ENCODE measurements around the gene RPS6KL1.

RPS6KL1 gene

DNA sequence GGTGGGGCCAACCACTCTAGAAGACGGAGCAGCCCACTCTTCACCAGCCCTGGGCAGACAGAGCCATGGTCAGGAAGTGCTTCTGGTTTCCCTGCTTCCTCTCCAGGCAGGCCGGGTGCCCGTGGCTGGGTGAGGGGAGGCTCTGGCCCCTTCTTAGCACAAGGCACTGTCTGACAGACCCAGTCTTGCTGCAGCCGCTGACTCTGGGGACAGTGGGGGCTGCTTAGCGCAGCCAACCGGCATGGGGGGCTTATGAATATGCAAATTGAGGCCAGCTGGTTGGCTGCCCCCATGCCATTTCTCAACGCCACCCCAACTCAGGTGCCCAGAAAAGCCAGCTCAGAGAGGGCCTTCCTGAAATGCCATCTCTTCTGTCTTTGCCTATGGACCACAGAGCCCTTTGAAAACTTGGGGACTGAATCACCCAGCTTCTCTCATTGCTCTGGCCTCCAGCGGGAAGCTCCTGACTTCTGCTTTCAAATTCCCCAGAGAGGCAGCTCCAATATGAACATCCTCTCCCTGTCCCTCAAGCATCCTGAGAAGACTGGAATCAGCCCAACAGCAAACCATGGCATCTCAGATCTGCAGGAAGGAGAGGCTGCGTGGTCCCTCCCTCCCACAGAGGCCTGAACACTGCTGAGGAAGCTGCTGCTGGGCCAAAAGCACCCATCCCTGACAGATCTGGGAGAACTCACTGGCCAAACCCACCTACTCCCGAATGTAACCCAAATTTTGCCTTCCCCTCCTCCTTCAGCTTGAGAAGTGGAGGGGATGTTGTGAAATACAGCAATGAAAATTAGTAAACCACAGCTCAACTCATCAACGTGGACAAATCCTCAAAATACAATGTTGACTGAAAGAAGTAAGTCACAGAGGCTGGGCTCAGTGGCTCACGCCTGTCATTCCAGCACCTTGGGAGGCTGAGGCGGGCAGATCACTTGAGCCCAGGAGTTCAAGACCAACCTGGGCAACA is 46.8 kb downstream of the RPS6KL1 start, which contains the start of gene PROX2:
PROX2 (minus strand) TSS at position 205 of the 973 bp plus-strand sequence. CDS start 12,311 bp downstream, outside the sequence.
- Histone ChIP-seq H3K79me2 (ENCODE audit: insufficient read depth, low read depth) (no peaks in the 10 kb centered on the region), H3K36me3 (ENCODE audit: insufficient read depth) (no peaks in the 10 kb centered on the region), H3K4me2 (no peak within 1 kb of the TSS), H4K20me1 (ENCODE audit: insufficient read depth) (no peaks in the 10 kb centered on the region), H3K4me1 (ENCODE audit: low read depth, poor library complexity, severe bottlenecking) (peaks cover 4% of the 10 kb centered on the region), H3K27me3 (ENCODE audit: insufficient read depth, low read depth) (no peaks in the 10 kb centered on the region), H2AFZ (ENCODE audit: low read depth) (no peak within 1 kb of the TSS), H3K27ac (no peak within 1 kb of the TSS), H3K4me3 (IDR thresholded peaks at IDR 0.05; ENCODE audit: insufficient read depth, low read depth, low read length) (no peak within 1 kb of the TSS), H3K9ac (no peak within 1 kb of the TSS)
- TF ChIP-seq, protein P1, sequence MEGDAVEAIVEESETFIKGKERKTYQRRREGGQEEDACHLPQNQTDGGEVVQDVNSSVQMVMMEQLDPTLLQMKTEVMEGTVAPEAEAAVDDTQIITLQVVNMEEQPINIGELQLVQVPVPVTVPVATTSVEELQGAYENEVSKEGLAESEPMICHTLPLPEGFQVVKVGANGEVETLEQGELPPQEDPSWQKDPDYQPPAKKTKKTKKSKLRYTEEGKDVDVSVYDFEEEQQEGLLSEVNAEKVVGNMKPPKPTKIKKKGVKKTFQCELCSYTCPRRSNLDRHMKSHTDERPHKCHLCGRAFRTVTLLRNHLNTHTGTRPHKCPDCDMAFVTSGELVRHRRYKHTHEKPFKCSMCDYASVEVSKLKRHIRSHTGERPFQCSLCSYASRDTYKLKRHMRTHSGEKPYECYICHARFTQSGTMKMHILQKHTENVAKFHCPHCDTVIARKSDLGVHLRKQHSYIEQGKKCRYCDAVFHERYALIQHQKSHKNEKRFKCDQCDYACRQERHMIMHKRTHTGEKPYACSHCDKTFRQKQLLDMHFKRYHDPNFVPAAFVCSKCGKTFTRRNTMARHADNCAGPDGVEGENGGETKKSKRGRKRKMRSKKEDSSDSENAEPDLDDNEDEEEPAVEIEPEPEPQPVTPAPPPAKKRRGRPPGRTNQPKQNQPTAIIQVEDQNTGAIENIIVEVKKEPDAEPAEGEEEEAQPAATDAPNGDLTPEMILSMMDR (conservative IDR thresholded peaks at IDR 0.05; ENCODE audit: low read depth, low read length), result no peak

DNA sequence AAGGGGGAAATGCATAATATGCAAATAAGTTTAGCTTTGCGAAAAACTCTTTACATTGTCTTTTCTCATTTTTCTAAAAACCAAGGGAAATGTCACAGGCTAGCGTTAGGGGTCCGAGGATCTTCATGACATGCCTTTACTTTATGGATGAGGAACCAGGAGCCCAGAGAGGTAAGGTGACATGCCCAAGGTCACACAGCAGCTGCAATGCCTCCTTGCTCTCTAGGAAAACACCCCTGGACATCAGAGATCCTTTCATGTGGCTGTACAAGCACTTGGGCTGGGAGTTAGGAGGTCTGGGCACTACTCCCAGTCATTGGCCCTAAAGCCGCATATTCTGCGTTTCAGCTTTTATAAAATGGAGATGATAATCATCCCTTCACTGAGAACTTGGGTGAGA is 47.9 kb downstream of the RPS6KL1 start:
- H3K27me3 ChIP-seq (ENCODE audit: insufficient read depth, low read depth), result no peaks in the 10 kb centered on the region
- H3K27ac ChIP-seq, result no peak overlapping the region
- no peaks in the 10 kb centered on the region for H3K79me2 ChIP-seq (ENCODE audit: insufficient read depth, low read depth)
- no peak overlapping the region for H3K4me3 ChIP-seq (IDR thresholded peaks at IDR 0.05; ENCODE audit: insufficient read depth, low read depth, low read length)
- H3K4me1 ChIP-seq (ENCODE audit: low read depth, poor library complexity, severe bottlenecking), result no peaks in the 10 kb centered on the region
- H3K36me3 ChIP-seq (ENCODE audit: insufficient read depth), result no peaks in the 10 kb centered on the region
- H3K4me2 ChIP-seq, result no peak overlapping the region
- TF ChIP-seq, protein P1 (conservative IDR thresholded peaks at IDR 0.05; ENCODE audit: low read depth, low read length), result no peak
- no peaks in the 10 kb centered on the region for H4K20me1 ChIP-seq (ENCODE audit: insufficient read depth)
- no peak overlapping the region for H2AFZ ChIP-seq (ENCODE audit: low read depth)
- no peak overlapping the region for H3K9ac ChIP-seq

GRCh38 chr14:74871819-74872218 is 51.2 kb downstream of the RPS6KL1 start:
- Histone ChIP-seq H2AFZ (ENCODE audit: low read depth) (no peak overlapping the region), H3K9ac (no peak overlapping the region), H3K27ac (no peak overlapping the region), H3K79me2 (ENCODE audit: insufficient read depth, low read depth) (no peaks in the 10 kb centered on the region), H4K20me1 (ENCODE audit: insufficient read depth) (no peaks in the 10 kb centered on the region), H3K27me3 (ENCODE audit: insufficient read depth, low read depth) (no peaks in the 10 kb centered on the region), H3K4me2 (no peak overlapping the region), H3K4me1 (ENCODE audit: low read depth, poor library complexity, severe bottlenecking) (no peaks in the 10 kb centered on the region), H3K36me3 (ENCODE audit: insufficient read depth) (no peaks in the 10 kb centered on the region), H3K4me3 (IDR thresholded peaks at IDR 0.05; ENCODE audit: insufficient read depth, low read depth, low read length) (no peak overlapping the region)
- TF ChIP-seq, protein P1 (conservative IDR thresholded peaks at IDR 0.05; ENCODE audit: low read depth, low read length), result no peak

GRCh38 chr14:74868739-74869138 is 54.3 kb downstream of the RPS6KL1 start:
- Histone ChIP-seq H3K4me3 (IDR thresholded peaks at IDR 0.05; ENCODE audit: insufficient read depth, low read depth, low read length) (no peak overlapping the region), H3K4me1 (ENCODE audit: low read depth, poor library complexity, severe bottlenecking) (no peaks in the 10 kb centered on the region), H3K27me3 (ENCODE audit: insufficient read depth, low read depth) (no peaks in the 10 kb centered on the region), H3K4me2 (no peak overlapping the region), H3K27ac (no peak overlapping the region), H3K79me2 (ENCODE audit: insufficient read depth, low read depth) (no peaks in the 10 kb centered on the region), H3K9ac (no peak overlapping the region), H2AFZ (ENCODE audit: low read depth) (no peak overlapping the region), H4K20me1 (ENCODE audit: insufficient read depth) (no peaks in the 10 kb centered on the region), H3K36me3 (ENCODE audit: insufficient read depth) (no peaks in the 10 kb centered on the region)
- TF ChIP-seq, protein P1 (conservative IDR thresholded peaks at IDR 0.05; ENCODE audit: low read depth, low read length), result no peak
